PC-3 (cell line): ENCODE data around the gene GRIK1. TPM values are rescaled to one million over a fixed set of nuclear protein-coding genes. Genes with fewer than 3 reads are reported as not detected.

Experiments
- ATAC-seq: fragments of 200-7000 bp; cut with Tn5 transposase; 2 replicates; pipeline ENCODE4 v1.9.1; 2020; ENCODE audit warnings: mild to moderate bottlenecking, moderate library complexity
- BruUV-seq: library from RNA; stranded (reverse); fragments of 400-500 nt; replicated peaks from 2 replicates; lab custom pipeline; 2021; lab: Mats Ljungman, UMichigan
- CTCF ChIA-PET: fragments of 300-600 bp; sonication (Branson Sonifier 250); formaldehyde crosslinking; loops from one replicate; lab custom pipeline; 2022; ENCODE audit warnings: antibody characterized with exemption; lab: Charles Lee
- POLR2A ChIA-PET: fragments of 300-600 bp; sonication (Branson Sonifier 250); formaldehyde crosslinking; loops from one replicate; lab custom pipeline; 2022; ENCODE audit warnings: antibody characterized with exemption; ENCODE audit not compliant: unreplicated experiment; lab: Charles Lee
- DNase-seq: peaks from one replicate; pipeline ENCODE4 v3.0.0-alpha.2; 2015
- H2AFZ ChIP-seq: fragments of 300-600 bp; sonication (generic); 2 replicates; pipeline ENCODE4 v1.6.0; 2016; ENCODE audit warnings: antibody characterized with exemption, low read length
- H3F3A ChIP-seq: fragments of 300-600 bp; sonication (generic); one replicate; pipeline ENCODE4 v1.6.0; 2017; ENCODE audit warnings: antibody characterized with exemption, low read length, control low read depth, mild to moderate bottlenecking; ENCODE audit not compliant: unreplicated experiment
- H3K27ac ChIP-seq: fragments of 300-600 bp; sonication (generic); 2 replicates; pipeline ENCODE4 v1.5.1; 2016; ENCODE audit warnings: mild to moderate bottlenecking, low read length
- H3K27me3 ChIP-seq: fragments of 300-600 bp; sonication (generic); 2 replicates; pipeline ENCODE4 v1.6.1; 2016; ENCODE audit warnings: low read length, mixed read lengths
- H3K36me3 ChIP-seq: fragments of 300-600 bp; sonication (generic); 2 replicates; pipeline ENCODE4 v1.6.1; 2016; ENCODE audit warnings: low read depth, mixed run types, low read length, mixed read lengths
- H3K4me1 ChIP-seq: fragments of 300-600 bp; sonication (generic); 2 replicates; pipeline ENCODE4 v1.5.1; 2016; ENCODE audit warnings: low read length; ENCODE audit not compliant: insufficient read depth
- H3K4me2 ChIP-seq: fragments of 300-600 bp; sonication (generic); 2 replicates; pipeline ENCODE4 v1.6.0; 2016; ENCODE audit warnings: low read length
- H3K4me3 ChIP-seq: fragments of 300-600 bp; sonication (generic); 2 replicates; pipeline ENCODE4 v1.5.1; 2016; ENCODE audit warnings: mild to moderate bottlenecking, low read length, mixed read lengths
- H3K79me2 ChIP-seq: fragments of 300-600 bp; sonication (generic); 2 replicates; pipeline ENCODE4 v1.6.1; 2017; ENCODE audit warnings: low read length, mixed read lengths
- H3K9ac ChIP-seq: fragments of 300-600 bp; sonication (generic); 2 replicates; pipeline ENCODE4 v1.6.0; 2016; ENCODE audit warnings: mild to moderate bottlenecking, low read length
- H3K9me2 ChIP-seq: fragments of 300-600 bp; sonication (generic); replicated peaks from 2 replicates; pipeline ENCODE4 v1.6.1; 2016; ENCODE audit warnings: mixed run types, low read length, mixed read lengths
- H3K9me3 ChIP-seq: fragments of 300-600 bp; sonication (generic); 2 replicates; pipeline ENCODE4 v1.6.1; 2016; ENCODE audit warnings: low read length, mixed read lengths
- H4K20me1 ChIP-seq: fragments of 300-600 bp; sonication (generic); 2 replicates; pipeline ENCODE4 v1.6.1; 2016; ENCODE audit warnings: low read length, mixed read lengths
- CTCF ChIP-seq: fragments of 300-600 bp; sonication (generic); conservative IDR thresholded peaks from 2 replicates; pipeline ENCODE4 v1.5.1; 2017; ENCODE audit warnings: antibody characterized with exemption, low read depth, mild to moderate bottlenecking, low read length
- EZH2 ChIP-seq: fragments of 300-600 bp; sonication (generic); IDR thresholded peaks from one replicate; pipeline ENCODE4 v1.6.1; 2017; ENCODE audit warnings: antibody characterized with exemption, mild to moderate bottlenecking, low read length; ENCODE audit not compliant: unreplicated experiment
- EZH2phosphoT487 ChIP-seq: fragments of 300-600 bp; sonication (generic); IDR thresholded peaks from 2 replicates; pipeline ENCODE4 v1.6.1; 2018; ENCODE audit warnings: mild to moderate bottlenecking, antibody characterized with exemption, low read length, borderline replicate concordance
- intact Hi-C: fragments of 100-400 bp; cut with micrococcal nuclease; formaldehyde crosslinking; loops from 2 replicates; pipeline ENCODE4 v1.9.0; 2023
- total RNA-seq: library from RNA; depleted of rRNA; stranded (reverse); fragments of >200 nt; gene quantifications from 2 replicates; pipeline ENCODE4 v1.2.3, GENCODE V29; 2014

Gene GRIK1
- total RNA-seq, 1 experiment from 2014 or later: not detected

- H3F3A ChIP-seq: no peaks in the 10 kb centered on the region
- ChIA-PET CTCF (no interaction called here), POLR2A (no interaction called here)
- no peaks in the 10 kb centered on the region for H3K36me3 ChIP-seq
- DNase-seq (no peak), ATAC-seq (no peak)
- H3K4me1 ChIP-seq: no peaks in the 10 kb centered on the region
- H3K27ac ChIP-seq: no peak overlapping the region
- H3K4me3 ChIP-seq: no peak overlapping the region
- no peaks in the 10 kb centered on the region for H3K9me2 ChIP-seq
- no peaks in the 10 kb centered on the region for H4K20me1 ChIP-seq
- H3K79me2 ChIP-seq: no peaks in the 10 kb centered on the region
- H3K9me3 ChIP-seq: 0 out of 2 replicates have a peak, but pooled peaks cover 8% of the 10 kb centered on the region
- no TSS peak for BruUV-seq
- H3K27me3 ChIP-seq: 0 out of 2 replicates have a peak, but pooled peaks cover 3% of the 10 kb centered on the region
- intact Hi-C loops: no loop called here
- TF ChIP-seq CTCF (no peak), EZH2phosphoT487 (no peak), EZH2 (no peak)
- H3K9ac ChIP-seq: no peak overlapping the region
- no peak overlapping the region for H2AFZ ChIP-seq
- no peak overlapping the region for H3K4me2 ChIP-seq
Measured at GRCh38 chr21:29832217-29832616, 107.6 kb downstream of the GRIK1 start.

DNA sequence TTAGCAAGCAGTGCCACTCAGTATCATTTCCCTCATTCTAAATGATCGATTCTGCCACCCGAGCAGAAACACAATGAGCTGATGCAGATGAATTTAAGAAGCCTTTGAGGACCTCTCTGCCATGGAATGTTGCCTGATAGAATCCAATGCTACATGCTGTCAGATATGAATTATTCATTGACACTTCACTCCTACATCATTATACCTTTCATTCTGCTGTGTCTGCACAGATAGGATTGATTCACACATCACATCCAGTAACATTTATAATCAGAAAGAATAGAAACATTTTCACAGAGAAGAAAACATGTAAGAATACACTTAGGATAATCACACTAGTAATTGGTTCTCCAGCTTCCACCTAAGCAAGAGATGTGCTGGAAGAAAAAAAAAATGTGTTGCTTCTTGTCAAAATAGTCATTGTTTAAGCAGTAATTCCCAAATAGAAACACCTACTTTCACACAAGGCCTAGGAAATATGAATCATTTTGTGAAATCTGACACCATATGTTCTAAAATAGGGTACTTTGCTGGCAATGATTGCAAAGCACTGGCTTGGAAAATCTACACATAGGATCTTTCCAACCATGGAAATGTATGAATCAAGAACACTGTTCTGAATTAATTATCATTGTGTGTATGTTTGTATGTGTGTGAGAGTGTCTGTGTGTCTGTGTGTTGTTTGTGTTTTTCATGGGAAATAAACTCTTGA is 110.1 kb downstream of the GRIK1 start:
- Histone ChIP-seq H3K4me3 (no peak overlapping the region), H3K4me2 (no peak overlapping the region), H3K27ac (no peak overlapping the region), H3K9me3 (0 out of 2 replicates have a peak, but pooled peaks cover 8% of the 10 kb centered on the region), H2AFZ (no peak overlapping the region), H3K9me2 (no peaks in the 10 kb centered on the region), H3K9ac (no peak overlapping the region), H3F3A (no peaks in the 10 kb centered on the region), H3K27me3 (no peaks in the 10 kb centered on the region), H3K4me1 (no peaks in the 10 kb centered on the region), H4K20me1 (no peaks in the 10 kb centered on the region), H3K79me2 (no peaks in the 10 kb centered on the region), H3K36me3 (no peaks in the 10 kb centered on the region)
- no TSS peak for BruUV-seq
- intact Hi-C loops: no loop called here
- TF ChIP-seq EZH2 (no peak), CTCF (no peak), EZH2phosphoT487 (no peak)
- no peak for ATAC-seq
- ChIA-PET POLR2A (no interaction called here), CTCF (no interaction called here)
- DNase-seq: no peak

DNA sequence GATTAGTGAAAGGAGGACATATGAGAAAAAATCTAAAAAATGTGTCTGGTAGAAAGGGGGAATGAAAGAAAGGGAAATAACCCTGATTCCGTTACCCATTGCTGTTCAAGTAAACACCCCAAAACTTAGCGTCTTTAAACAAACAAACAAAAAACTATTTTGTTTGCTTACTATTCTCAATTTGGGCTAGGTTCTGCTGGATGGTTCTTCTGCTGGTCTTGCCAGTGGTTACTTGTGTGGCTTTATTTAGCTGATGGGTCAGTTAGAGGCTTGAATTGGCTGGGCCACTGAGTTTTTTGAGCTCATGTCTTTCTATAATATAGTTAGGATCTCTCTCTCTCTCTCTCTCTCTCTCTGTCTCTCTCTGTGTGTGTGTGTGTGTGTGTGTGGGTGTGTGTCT is 112.1 kb downstream of the GRIK1 start:
- no peaks in the 10 kb centered on the region for H3F3A ChIP-seq
- no peaks in the 10 kb centered on the region for H3K27me3 ChIP-seq
- no peaks in the 10 kb centered on the region for H3K9me2 ChIP-seq
- ATAC-seq (no peak), DNase-seq (no peak)
- no peak overlapping the region for H3K4me2 ChIP-seq
- no peak overlapping the region for H3K4me3 ChIP-seq
- H3K36me3 ChIP-seq: no peaks in the 10 kb centered on the region
- CTCF ChIA-PET: no interaction called here
- POLR2A ChIA-PET: no interaction called here
- H2AFZ ChIP-seq: no peak overlapping the region
- H3K27ac ChIP-seq: no peak overlapping the region
- BruUV-seq: no TSS peak
- no peaks in the 10 kb centered on the region for H4K20me1 ChIP-seq
- intact Hi-C loops: no loop called here
- no peak overlapping the region for H3K9ac ChIP-seq
- TF ChIP-seq EZH2: no peak
- no peak for TF ChIP-seq EZH2phosphoT487
- no peak for TF ChIP-seq CTCF
- no peaks in the 10 kb centered on the region for H3K4me1 ChIP-seq
- H3K79me2 ChIP-seq: no peaks in the 10 kb centered on the region
- 0 out of 2 replicates have a peak, but pooled peaks cover 8% of the 10 kb centered on the region for H3K9me3 ChIP-seq
